ENCODE data around the gene CHAT. TPM values are rescaled to one million over a fixed set of nuclear protein-coding genes. Genes with fewer than 3 reads are reported as not detected.

CHAT gene
- total and polyA plus RNA-seq, 7 donors, result not detected

- ATAC-seq, result no peak
- no peak for DNase-seq
- WGBS, 3 donors, result 70 to 75% (median 71%) methylated on average over 22 of the region's 22 CpGs
Measured at GRCh38 chr10:49645871-49646870, 32.3 kb downstream of the CHAT start.

GRCh38 chr10:49647554-49647953 is 33.7 kb downstream of the CHAT start:
- ATAC-seq, result no peak
- DNase-seq, result no peak
- peaks cover 0 to 18% (median 9%) of the 10 kb centered on the region in 3 donors for H3K27me3 ChIP-seq (ENCODE audit: insufficient read depth in 3 of 3, low read length in 2 of 3)
- no peaks in the 10 kb centered on the region for H3K4me1 ChIP-seq
- H3K9me3 ChIP-seq, result no peaks in the 10 kb centered on the region
- H3K36me3 ChIP-seq (ENCODE audit: insufficient read depth in 1 of 2, low read depth in 1 of 2), result no peaks in the 10 kb centered on the region
- intact Hi-C loops (cut with DNase I), result no loop called here
- no peak overlapping the region for H3K27ac ChIP-seq
- H3K4me3 ChIP-seq, result no peak overlapping the region
- TF ChIP-seq, protein P1, sequence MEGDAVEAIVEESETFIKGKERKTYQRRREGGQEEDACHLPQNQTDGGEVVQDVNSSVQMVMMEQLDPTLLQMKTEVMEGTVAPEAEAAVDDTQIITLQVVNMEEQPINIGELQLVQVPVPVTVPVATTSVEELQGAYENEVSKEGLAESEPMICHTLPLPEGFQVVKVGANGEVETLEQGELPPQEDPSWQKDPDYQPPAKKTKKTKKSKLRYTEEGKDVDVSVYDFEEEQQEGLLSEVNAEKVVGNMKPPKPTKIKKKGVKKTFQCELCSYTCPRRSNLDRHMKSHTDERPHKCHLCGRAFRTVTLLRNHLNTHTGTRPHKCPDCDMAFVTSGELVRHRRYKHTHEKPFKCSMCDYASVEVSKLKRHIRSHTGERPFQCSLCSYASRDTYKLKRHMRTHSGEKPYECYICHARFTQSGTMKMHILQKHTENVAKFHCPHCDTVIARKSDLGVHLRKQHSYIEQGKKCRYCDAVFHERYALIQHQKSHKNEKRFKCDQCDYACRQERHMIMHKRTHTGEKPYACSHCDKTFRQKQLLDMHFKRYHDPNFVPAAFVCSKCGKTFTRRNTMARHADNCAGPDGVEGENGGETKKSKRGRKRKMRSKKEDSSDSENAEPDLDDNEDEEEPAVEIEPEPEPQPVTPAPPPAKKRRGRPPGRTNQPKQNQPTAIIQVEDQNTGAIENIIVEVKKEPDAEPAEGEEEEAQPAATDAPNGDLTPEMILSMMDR (IDR thresholded peaks at IDR 0.05), result no peak
- 40 to 64% (median 50%) methylated on average over 4 of the region's 4 CpGs for WGBS, 3 donors

More at GRCh38 chr10:49645871-49646870, 32.3 kb downstream of the CHAT start:
- intact Hi-C loops (cut with DNase I), result no loop called here
- Histone ChIP-seq H3K4me1 (no peaks in the 10 kb centered on the region), H3K27ac (no peak overlapping the region), H3K36me3 (ENCODE audit: insufficient read depth in 1 of 2, low read depth in 1 of 2) (no peaks in the 10 kb centered on the region), H3K4me3 (no peak overlapping the region), H3K9me3 (no peaks in the 10 kb centered on the region), H3K27me3 (ENCODE audit: insufficient read depth in 3 of 3, low read length in 2 of 3) (peaks cover 0 to 16% (median 9%) of the 10 kb centered on the region in 3 donors)
- TF ChIP-seq, protein P1 (IDR thresholded peaks at IDR 0.05), result no peak

- H3K27me3 ChIP-seq (ENCODE audit: insufficient read depth in 3 of 3, low read length in 2 of 3), result peaks cover 0 to 16% (median 9%) of the 10 kb centered on the region in 3 donors
- no peaks in the 10 kb centered on the region for H3K4me1 ChIP-seq
- no peak for DNase-seq
- WGBS, 3 donors, result 63 to 67% (median 65%) methylated on average over 18 of the region's 18 CpGs
- H3K9me3 ChIP-seq, result no peaks in the 10 kb centered on the region
- TF ChIP-seq, protein P1 (IDR thresholded peaks at IDR 0.05), result no peak
- no peak overlapping the region for H3K27ac ChIP-seq
- intact Hi-C loops (cut with DNase I), result no loop called here
- H3K36me3 ChIP-seq (ENCODE audit: insufficient read depth in 1 of 2, low read depth in 1 of 2), result no peaks in the 10 kb centered on the region
- no peak for ATAC-seq
- no peak overlapping the region for H3K4me3 ChIP-seq
Measured at GRCh38 chr10:49647985-49648795, 34.4 kb downstream of the CHAT start.

DNA sequence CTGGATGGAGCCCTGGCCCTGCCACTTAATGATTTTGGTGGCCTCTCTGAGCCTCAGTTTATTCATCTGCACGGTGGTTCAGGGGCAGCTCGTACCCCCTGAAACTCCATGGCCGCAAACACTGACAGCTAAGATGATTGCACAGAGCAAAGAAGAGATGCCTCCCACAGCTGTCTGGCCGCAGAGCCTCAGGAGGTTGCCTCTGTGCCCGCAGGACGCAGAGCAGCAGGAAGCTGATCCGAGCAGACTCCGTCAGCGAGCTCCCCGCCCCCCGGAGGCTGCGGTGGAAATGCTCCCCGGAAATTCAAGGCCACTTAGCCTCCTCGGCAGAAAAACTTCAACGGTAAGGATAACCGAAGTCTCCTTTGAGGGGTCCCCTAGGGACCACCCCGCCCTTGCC is 35.5 kb downstream of the CHAT start:
- DNase-seq, result no peak
- Histone ChIP-seq H3K4me3 (no peak overlapping the region), H3K9me3 (no peaks in the 10 kb centered on the region), H3K27me3 (ENCODE audit: insufficient read depth in 3 of 3, low read length in 2 of 3) (peaks cover 0 to 9% (median 8%) of the 10 kb centered on the region in 3 donors), H3K27ac (no peak overlapping the region), H3K36me3 (ENCODE audit: insufficient read depth in 1 of 2, low read depth in 1 of 2) (no peaks in the 10 kb centered on the region), H3K4me1 (no peaks in the 10 kb centered on the region)
- ATAC-seq, result no peak
- 18 to 22% (median 18%) methylated on average over 13 to 17 of the region's 17 CpGs for WGBS, 3 donors
- intact Hi-C loops (cut with DNase I), result no loop called here
- TF ChIP-seq, protein P1 (IDR thresholded peaks at IDR 0.05), result no peak
